DMS79 treated with DMSO at 0.1 percent for 48 hours (cell line): ENCODE results near the gene LOC101059915.
"Not testable (repeated sequence)": the region's sequence is repeated elsewhere in the genome, so short reads cannot be mapped to it uniquely, and the experiment has no call there.

Experiments
- DNase-seq: peaks from one replicate; lab custom pipeline; 2025; lab: John Stamatoyannopoulos, UW

Gene LOC101059915

DNA sequence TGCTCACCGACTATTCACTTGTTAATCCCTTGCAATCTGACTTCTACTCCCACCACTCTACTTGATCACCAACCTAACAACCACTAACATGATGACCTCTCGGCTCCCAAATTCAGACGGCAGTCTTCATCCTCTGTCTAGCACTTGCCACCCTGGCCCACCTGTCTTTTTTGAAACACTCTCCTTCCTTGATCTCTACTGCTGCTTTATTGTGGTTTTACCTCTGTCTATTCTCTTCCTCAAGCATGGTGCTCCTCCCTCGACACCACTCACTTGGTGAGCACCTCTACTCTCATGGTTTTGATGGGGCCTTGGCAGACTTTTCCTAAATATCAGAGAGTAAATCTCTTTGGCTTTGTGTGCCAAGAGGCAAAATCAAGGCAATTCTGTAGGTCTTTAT, 27.3 kb upstream of the LOC101059915 start:
- no peak for DNase-seq

DNA sequence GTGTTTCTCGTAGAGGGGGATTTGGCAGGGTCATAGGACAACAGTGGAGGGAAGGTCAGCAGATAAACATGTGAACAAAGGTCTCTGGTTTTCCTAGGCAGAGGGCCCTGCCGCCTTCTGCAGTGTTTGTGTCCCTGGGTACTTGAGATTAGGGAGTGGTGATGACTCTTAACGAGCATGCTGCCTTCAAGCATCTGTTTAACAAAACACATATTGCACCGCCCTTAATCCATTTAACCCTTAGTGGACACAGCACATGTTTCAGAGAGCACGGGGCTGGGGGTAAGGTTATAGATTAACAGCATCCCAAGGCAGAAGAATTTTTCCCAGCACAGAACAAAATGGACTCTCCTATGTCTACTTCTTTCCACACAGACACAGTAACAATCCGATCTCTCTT, 22.9 kb upstream of the LOC101059915 start:
- not testable (repeated sequence) for DNase-seq

DNA sequence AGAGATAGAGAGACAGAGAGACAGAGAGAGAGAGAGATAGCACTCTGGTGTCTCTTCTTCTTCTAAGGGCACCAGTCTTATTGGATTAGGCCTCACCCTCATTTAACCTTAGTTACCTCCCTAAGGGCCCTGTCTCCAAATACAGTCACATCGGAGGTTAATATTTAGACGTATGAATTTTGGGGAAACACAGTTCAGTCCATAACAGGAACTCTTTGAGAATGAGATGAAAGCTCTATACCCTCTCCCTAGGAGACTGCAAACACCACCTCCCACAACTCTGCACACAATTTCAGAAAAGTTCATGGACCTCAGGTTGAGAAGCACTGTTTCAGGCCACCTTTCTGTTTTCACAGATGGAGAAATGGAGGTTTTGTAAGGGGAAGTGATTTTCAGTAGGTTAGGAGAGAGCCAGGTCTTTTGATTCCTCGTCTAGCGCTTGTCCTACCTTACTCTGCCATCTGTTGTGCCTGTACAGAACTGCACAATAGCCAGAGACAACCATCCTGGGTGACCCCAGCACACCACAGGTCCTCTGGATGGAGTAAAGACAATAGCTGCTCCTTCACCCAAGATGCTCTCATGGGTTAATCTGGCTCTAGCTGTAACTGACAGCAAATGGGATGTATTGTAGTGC, 16.9 kb upstream of the LOC101059915 start:
- peak; percentile 42 for DNase-seq

DNA sequence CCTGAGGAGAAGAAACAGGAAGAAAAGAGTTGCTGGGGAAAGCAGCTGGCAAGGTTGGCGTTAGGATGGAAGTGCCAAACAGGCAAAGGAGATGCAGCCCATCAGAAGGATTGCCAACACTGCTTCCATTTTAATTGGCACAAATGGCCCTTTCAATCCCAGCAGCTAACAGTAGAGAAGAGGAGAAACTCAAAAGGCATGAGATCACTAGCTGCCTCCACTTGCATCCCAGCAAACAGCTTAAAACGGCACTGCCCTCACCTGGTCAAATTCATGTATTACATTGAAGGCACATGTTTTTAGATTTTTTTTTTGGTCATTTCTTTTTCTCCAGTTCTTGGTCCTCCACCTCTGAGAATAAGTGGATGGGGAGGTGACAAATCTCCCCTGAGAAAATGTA, 14.9 kb upstream of the LOC101059915 start:
- DNase-seq, result peak; percentile 46

DNA sequence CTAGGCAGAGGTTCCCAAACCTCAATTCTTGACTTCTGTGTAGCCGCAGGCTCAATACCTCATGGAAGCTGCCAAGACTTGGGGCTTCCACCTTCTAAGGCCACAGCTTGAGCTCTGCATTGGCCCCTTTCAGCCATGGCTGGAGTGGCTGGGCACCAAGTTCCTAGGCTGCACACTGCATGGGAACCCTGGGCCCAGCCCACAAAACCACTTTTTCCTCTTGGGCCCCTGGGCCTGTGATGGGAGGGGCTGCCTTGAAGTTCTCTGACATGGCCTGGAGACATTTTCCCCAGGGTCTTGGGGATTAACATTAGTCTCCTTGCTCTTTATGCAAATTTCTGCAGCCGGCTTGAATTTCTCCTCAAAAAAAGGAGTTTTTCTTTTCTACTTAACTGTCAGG, 14.0 kb upstream of the LOC101059915 start:
- DNase-seq, result no peak

DNA sequence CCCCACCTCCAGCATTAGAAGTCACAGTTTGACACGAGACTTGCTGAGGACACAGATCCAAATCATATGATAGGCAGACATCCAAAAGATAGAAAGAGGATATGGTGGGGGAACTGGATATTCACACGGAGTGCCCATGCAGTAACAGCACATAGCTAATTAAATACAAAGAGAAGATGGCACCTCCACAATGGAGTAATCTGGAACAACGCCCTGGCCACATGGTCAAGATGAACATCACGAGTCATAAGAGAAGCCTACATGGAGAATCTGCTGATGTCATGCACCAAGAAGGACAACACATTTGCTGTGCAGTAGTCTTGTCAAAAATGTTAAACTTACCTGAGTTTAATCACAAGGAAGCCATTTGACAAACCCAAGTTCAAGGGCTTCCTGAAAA, 10.1 kb upstream of the LOC101059915 start:
- no peak for DNase-seq

DNA sequence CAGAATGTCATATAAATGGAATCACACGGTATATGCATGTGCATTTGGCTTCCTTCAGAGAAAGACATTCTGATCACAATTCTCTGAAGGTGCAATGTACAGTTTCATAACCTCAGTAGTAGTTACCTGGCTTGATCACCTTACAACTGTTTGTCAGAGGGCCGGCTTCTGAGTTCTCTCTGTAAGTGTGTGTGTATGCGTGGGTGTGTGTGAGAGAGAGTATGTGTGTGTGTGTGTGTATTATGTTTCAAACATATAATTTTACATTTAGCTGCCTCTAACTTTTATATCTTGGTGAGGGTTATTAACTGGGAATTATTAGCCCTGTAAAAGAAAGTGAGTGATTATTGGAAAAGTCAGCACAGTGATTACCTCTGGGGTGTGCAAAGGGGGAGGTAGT, 8.0 kb upstream of the LOC101059915 start:
- DNase-seq, result no peak

DNA sequence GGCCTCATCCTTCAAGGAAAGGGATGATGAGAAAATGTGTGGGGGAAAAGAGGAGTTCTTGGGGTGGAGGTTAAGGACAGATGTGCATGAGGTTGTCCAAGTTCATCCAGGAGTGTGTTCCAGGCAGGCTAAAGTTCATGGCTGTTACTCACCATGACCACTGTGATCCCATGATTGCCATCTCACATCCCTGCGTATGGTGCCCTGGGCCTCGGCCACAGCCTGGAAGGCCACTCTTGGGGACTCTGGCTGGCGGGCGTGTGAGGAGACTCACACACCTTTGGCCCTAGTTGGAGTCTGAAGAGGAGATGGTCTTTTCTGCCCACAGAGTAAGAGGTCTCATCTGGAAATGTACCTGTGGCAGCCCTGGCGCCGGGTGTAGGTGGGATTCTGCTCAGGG, 7.4 kb upstream of the LOC101059915 start:
- no peak for DNase-seq

DNA sequence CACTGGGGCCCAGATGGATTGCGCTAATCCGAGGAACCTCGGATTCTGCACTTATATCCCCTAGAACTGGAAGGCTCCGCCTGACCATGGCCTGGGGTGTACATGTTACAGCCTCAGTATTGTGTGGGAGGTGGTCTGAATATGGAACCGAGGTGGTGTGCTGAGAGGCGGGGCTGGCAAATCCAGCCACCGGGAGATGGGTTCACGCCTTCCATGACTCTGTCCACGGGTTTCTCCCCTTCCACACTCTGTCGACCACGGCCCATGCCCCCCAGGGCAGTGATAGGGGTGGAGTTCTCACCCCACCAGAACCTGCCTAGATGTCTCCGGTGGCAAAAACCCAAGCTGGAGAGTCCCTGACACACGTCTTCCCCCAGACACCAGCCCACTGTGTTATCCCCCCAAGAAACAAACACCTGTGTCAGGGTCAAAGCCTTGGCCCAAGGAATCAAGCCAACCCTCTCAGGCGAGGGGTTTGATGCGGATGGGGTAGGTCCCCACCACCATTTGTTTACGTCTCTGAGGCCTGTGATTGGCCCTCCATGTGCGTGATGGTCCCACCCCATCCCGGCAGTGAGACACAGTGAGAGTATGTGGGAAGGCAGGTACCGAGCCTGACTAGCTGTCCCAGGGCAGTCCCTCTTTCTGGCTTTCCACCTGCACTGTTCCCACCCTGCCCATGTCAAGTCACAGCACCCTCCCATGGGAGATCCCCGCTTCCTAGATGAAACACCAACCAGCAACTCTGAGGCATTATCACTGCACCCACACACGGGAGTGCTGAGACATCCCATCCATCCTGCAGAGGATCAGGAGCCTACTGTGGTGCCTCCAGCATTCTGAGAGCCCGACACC, 6.6 kb upstream of the LOC101059915 start:
- DNase-seq, result no peak

DNA sequence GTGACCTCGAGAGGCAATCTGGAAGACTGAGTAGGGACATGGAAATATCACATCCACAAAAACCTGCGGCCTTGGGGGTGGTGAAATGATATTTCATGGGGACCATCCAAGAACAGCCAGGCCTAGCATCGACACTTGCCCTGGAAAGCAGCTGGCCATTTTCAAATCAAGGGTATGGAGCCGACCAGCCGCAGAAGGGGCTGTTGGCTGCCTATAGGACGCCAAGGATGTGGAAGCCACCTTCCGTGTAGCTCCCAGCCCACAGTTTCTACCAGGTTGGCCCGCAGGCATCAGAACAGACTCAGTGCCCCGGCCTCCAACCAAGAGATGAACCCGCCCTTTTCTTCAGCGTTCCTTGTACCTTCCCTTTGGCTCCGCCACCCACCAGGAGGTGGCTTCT, 5.4 kb upstream of the LOC101059915 start:
- DNase-seq, result no peak

DNA sequence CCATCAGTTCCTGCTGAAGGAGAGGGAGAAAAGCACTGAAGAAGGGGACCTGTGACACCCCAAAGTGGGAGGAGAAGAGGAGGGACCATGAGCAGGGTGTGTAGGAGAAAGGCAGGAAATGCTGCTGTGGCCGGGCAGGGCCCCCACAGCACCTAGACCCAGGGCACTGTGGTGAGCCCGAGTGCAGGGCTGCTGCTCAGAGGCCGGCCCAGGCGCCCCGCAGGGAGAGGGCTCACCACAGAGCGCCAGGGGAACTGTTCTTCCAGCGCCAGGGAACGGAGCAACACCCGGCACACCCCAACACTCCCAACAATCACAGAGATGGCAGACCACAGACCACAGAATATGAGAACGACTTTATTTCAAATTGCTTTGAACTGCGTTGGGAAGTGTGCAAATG, 4.7 kb upstream of the LOC101059915 start:
- not testable (repeated sequence) for DNase-seq

DNA sequence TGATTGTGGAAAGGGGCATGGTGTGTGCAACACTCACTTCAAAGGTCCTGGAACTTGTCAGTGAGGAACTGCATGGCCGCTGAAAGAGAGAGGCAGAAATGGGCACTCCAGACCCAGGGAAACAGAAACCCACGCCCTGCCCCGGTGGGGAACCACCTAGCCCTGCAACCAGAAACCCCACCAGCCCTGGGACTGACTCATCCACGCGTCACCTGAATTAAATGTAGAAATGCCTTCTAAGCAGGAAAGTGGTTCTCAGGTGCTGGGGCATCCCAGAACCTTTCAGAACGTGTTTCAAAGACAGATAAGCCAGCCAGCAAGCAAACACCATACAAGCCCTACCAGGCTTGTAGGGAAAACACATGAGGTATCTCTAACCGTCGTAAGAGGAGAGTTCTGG, 4.1 kb upstream of the LOC101059915 start:
- not testable (repeated sequence) for DNase-seq

DNA sequence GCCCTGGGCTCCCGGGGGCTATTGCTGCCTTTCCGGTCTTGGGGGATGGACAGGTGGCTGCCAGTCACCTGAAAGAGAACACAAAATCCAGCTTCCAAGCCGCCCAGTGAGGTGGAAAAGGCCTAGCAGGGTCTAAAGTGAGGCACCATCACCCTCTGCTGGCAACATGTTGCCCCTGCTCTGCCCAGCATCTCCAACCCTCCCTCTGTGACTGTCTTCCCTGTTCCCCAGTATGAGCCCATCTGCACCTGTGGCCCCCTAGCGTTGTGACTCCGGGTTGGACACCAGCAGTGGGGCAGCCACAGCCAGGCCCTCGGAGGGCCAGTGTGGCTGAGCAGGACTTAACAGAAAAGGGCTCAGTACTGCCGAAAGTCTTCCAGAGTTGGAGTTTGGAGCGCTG, 3.1 kb upstream of the LOC101059915 start:
- DNase-seq, result not testable (repeated sequence)

DNA sequence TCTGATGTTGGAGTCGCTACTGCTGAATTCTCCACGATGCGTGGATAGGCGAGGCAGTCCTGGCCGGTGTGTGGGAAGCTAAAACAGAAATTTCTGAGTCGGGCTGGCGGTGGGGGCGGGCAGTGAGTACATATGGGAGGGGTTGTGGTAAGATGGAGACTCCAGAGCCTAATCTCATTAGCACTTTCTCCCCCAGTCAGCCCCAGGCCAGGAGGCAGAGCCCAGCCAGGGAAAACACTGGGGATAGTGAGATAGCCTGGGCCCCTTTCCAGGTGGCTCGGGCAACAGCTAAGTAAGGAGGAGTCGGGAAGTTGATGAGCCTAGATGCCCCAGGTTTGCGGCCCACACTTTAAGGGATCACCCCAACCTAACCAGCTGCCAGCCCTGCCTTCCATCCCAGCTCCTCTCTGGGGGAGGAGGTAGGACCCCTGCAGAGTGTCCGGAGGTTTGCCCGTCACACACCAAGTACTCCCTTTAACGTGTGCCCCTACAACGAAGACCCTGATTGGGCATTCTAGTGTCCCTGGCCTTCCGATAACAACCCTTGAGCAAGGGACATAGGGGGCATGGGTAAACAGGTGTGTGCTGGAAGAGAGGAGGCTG, 2.4 kb upstream of the LOC101059915 start:
- no peak for DNase-seq

DNA sequence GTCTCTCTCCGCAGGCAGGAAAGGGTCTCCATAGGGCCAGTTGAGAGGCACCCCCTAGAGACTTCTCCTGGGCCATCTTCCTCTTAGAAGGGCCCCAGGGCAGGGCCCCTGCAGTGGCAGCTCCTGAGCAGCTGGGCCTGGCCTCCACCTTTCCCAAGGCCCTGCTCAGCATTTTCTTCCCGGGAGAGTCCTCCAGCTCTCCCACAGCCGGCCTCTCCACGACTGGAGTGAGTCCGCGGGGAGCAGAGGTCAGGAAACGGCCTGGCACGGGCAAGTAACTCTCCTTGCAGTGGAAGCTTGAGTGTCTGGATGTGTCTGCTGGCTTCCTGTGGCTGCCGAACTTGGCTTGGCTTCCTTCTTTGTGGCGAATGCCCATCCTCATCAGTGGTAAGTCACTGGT, 1.6 kb upstream of the LOC101059915 start:
- no peak for DNase-seq

DNA sequence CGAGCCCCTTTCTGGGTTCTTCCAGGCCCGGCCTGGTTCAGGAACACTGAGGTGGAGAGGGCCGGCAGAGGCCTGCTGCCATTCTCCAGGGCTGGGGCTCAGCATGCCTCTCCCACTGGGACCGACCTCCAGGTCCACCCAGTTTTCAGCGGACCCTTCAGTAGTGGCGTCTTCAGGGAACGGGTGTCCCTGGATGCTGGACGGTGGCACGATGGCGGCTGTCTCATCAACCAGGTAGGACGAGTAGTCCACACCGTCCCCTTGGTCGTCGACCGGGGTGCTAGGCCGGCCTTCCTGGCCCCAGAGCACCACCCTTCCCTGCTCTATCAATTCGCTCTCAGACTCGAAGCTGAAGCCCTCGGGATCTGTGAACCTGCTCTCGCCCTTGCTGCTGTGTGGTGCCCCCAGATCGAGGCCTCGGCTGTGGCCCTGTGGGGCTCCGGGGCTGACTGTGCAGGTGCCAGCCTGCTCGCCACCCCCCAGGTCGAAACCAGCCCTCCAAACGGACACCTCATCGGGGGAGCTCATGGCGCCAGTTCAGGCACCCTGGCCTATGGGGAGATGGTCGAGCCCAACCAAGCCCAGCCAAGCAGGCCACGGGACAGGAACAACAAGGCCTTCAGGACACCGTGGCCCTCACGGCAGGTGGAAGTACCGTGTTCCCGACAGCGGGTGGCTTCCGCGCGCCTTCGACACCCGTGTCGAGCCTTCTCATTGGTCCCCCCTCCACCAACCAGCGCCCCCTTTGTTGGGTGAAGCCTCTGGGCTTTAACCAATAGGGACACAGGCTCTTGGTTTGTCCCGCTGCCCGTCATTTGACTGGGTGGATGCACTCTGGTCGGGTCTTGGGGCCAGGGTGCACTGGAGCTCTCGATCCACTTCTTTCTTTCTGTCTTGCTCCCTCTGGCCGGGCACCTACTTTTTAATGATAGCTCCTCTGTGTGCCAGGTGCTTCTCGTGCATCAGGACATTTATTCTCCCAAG, 814 bp upstream of the LOC101059915 start:
- DNase-seq, result no peak

DNA sequence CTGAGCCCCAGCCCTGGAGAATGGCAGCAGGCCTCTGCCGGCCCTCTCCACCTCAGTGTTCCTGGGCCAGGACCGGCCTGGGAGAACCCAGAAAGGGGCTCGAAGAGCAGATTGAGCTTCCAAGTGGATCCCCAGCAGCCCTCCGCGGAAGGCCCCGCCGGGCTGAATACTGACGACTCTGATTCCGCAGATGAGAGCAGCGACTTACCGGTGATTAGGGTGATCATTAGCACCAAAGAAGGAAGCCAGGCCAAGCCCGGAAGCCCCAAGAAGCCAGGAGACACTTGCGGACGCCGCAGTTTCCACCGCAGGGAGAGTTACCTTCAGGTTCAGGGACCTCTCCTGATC, 876 bp downstream of the LOC101059915 start:
- no peak for DNase-seq

DNA sequence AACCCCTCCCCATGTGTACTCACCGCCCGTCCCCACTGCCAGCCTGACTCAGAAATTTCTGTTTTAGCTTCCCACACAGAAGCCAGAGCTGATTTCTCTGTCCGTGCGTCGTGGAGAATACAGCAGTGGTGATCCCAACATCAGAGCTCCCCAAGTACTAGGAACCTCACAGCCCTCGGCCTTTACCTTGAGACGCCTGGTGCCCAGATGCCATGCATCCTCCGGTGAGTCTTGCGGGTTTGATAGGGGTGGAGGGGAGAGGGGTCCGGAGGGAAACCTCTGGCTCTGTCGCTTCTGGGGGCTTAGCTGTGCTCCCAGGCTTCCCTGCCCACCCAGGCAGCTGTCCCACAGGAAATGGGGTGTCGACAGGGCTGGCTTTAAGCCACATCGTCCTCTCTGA, 2.1 kb downstream of the LOC101059915 start:
- no peak for DNase-seq

DNA sequence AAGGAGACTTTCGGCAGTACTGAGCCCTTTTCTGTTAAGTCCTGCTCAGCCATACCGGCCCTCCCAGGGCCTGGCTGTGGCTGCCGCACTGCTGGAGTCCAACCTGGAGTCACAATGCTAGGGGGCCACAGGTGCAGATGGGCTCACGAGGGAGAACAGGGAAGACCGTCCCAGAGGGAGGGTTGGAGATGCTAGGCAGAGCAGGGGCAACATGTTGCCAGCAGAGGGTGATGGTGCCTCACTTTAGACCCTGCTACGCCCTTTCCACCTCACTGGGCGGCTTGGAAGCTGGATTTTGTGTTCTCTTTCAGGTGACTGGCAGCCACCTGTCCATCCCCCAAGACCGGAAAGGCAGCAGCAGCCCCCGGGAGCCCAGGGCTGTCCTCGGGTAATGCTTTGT, 2.6 kb downstream of the LOC101059915 start:
- peak; percentile 1 for DNase-seq

DNA sequence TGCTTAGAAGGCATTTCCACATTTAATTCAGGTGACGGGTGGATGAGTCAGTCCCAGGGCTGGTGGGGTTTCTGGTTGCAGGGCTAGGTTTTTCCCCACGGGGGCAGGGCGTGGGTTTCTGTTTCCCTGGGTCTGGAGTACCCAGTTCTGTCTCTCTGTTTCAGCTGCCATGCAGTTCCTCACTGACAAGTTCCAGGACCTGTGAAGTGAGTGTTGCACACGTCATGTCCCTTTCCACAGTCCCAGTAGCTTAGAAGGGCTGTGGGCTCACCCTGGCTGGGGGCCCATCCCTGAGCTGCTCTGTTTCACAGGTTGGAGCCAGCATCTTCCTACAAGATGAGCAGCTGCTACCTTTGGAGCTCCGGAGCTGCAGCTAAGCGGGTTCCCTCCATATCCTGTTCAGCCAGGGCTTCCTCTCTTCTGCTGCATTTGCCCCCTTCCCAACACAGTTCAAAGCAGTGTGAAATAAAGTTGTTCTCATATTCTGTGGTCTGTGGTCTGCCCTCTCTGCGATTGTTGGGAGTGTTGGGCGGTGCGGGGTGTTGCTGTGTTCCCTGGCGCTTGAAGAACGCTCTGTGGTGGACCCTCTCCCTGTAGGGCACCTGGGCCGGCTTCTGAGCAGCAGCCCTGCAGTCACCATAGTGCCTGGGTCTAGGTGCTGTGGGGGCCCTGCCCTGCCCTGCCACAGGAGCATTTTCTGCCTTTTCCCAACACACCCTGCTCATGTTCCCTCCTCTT, 3.9 kb downstream of the LOC101059915 start:
- no peak for DNase-seq

DNA sequence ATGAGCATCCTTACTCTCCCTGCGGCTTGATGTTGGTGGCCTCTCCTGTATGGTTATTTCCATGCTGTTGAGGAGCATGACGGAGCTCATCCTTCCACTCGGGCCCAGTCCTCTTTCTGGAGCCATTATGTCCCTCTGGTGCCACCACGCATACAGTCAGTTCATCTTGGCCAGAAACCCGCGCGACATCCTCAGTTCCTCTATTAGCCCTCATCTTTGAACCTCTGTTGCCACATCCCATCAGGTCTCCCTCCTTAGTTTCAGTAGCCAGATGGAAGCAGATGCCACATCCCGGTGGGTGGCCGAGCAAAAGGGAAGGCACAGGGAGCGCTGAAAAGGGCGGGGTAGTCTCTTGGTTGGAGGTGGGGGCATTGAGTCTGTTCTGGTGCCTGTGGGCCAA, 4.6 kb downstream of the LOC101059915 start:
- no peak for DNase-seq
